A549 (cell line): Measurements from ENCODE around the gene SESN3. TPM values are rescaled to one million over a fixed set of nuclear protein-coding genes. Genes with fewer than 3 reads are reported as not detected.

ENCODE experiments used
- ATAC-seq, 2 experiments: fragments of 200-7000 bp in 1 of 2; fragments of >200 bp in 1 of 2; cut with Nextera tagmentation in 1 of 2; cut with Tn5 transposase in 1 of 2; 3 replicates each; pipeline versions ENCODE4 v1.8.0 to v1.9.1; 2018 to 2020; ENCODE audit warnings: mild to moderate bottlenecking in 1 of 2, moderate library complexity in 1 of 2
- CTCF ChIA-PET: fragments of 300-600 bp; sonication (Branson Sonifier 250); formaldehyde crosslinking; extraction: SDS; loops from one replicate; lab custom pipeline; 2021; ENCODE audit warnings: antibody characterized with exemption, inconsistent platforms; lab: Yijun Ruan, JAX
- POLR2A ChIA-PET: fragments of 350-600 bp; formaldehyde crosslinking; extraction: SDS; loops from one replicate; lab custom pipeline; 2021; ENCODE audit warnings: antibody characterized with exemption, inconsistent platforms; lab: Yijun Ruan, JAX
- DNase-seq, 2 experiments: peaks; one replicate each; pipeline versions ENCODE4 v3.0.0 to v3.0.0-alpha.2; 2011 to 2016; ENCODE audit warnings: low read depth in 1 of 2, low spot score in 1 of 2
- FAIRE-seq: peaks from 2 replicates; lab custom pipeline; 2011; peaks lifted over from hg19 to GRCh38; lab: Jason Lieb, UNC
- H3K27ac ChIP-seq, 2 experiments: fragments of >200 bp; sonication (Bioruptor Twin); formaldehyde crosslinking; 3 replicates each; pipeline ENCODE4 v1.5.1; 2016 to 2017
- H3K4me1 ChIP-seq: fragments of >200 bp; sonication (Bioruptor Twin); formaldehyde crosslinking; 3 replicates; pipeline ENCODE4 v1.6.1; 2016
- H3K4me2 ChIP-seq: fragments of >200 bp; sonication (Bioruptor Twin); formaldehyde crosslinking; 3 replicates; pipeline ENCODE4 v1.6.1; 2016
- H3K4me3 ChIP-seq: fragments of >200 bp; sonication (Bioruptor Twin); formaldehyde crosslinking; 3 replicates; pipeline ENCODE4 v1.5.1; 2016
- H3K9me3 ChIP-seq: fragments of >200 bp; sonication (Bioruptor Twin); formaldehyde crosslinking; 3 replicates; pipeline ENCODE4 v1.6.1; 2016
- ATOH8 ChIP-seq: fragments of 250-450 bp; sonication (Bioruptor Pico); IDR thresholded peaks from 2 replicates; pipeline ENCODE4 v1.5.0; 2020; ENCODE audit warnings: low read depth, mild to moderate bottlenecking, moderate library complexity
- BHLHE40 ChIP-seq: IDR thresholded peaks from 2 replicates; pipeline ENCODE4 v1.6.1; 2012; ENCODE audit warnings: low read depth, low read length, inconsistent platforms
- CHD2 ChIP-seq: fragments of 150-350 bp; IDR thresholded peaks from 2 replicates; pipeline ENCODE4 v1.6.1; 2014; ENCODE audit warnings: low read length; ENCODE audit not compliant: partially characterized antibody
- EHMT2 ChIP-seq: fragments of 200-600 bp; sonication (generic); IDR thresholded peaks from 2 replicates; pipeline ENCODE4 v1.6.1; 2016; ENCODE audit warnings: antibody characterized with exemption, low read depth, mild to moderate bottlenecking, moderate library complexity
- EP300 ChIP-seq, 2 experiments: fragments of >200 bp; sonication (Bioruptor Twin); formaldehyde crosslinking; IDR thresholded peaks; 2 replicates in 1 of 2; 3 replicates in 1 of 2; pipeline ENCODE4 v1.6.1; 2016 to 2017
- FOSB ChIP-seq: fragments of 250-450 bp; sonication (Bioruptor Pico); IDR thresholded peaks from 2 replicates; pipeline ENCODE4 v1.5.0; 2020; ENCODE audit warnings: mild to moderate bottlenecking, moderate library complexity
- FOSL2 ChIP-seq, 2 experiments: fragments of 450-650 bp in 1 of 2; fragments of >200 bp in 1 of 2; sonication (Bioruptor Twin) in 1 of 2; formaldehyde crosslinking; IDR thresholded peaks; 2 replicates each; pipeline versions ENCODE4 v1.5.0 to v1.6.1; 2016 to 2020; ENCODE audit warnings: mild to moderate bottlenecking in 1 of 2, moderate library complexity in 1 of 2
- FOXS1 ChIP-seq: fragments of 250-450 bp; sonication (Bioruptor Pico); IDR thresholded peaks from 2 replicates; pipeline ENCODE4 v1.5.0; 2020; ENCODE audit warnings: mild to moderate bottlenecking, moderate library complexity
- HEYL ChIP-seq: fragments of 250-450 bp; sonication (Bioruptor Pico); IDR thresholded peaks from 2 replicates; pipeline ENCODE4 v1.8.0; 2021; ENCODE audit warnings: mild to moderate bottlenecking, moderate library complexity
- HOXA7 ChIP-seq: fragments of 250-450 bp; sonication (Bioruptor Pico); IDR thresholded peaks from 2 replicates; pipeline ENCODE4 v1.5.0; 2020; ENCODE audit warnings: mild to moderate bottlenecking, moderate library complexity
- HOXB5 ChIP-seq: fragments of 250-450 bp; sonication (Bioruptor Pico); IDR thresholded peaks from 2 replicates; pipeline ENCODE4 v1.5.0; 2020; ENCODE audit warnings: mild to moderate bottlenecking, moderate library complexity
- MAFK ChIP-seq: fragments of 450-650 bp; IDR thresholded peaks from 2 replicates; pipeline ENCODE4 v1.6.1; 2014; ENCODE audit not compliant: partially characterized antibody
- MYC ChIP-seq: IDR thresholded peaks from 2 replicates; pipeline ENCODE4 v1.6.1; 2012; ENCODE audit warnings: mild to moderate bottlenecking, inconsistent platforms, low read length, improper control_type of control experiment, borderline replicate concordance
- NFE2L2 ChIP-seq: fragments of 150-350 bp; conservative IDR thresholded peaks from 2 replicates; pipeline ENCODE4 v1.6.1; 2014; ENCODE audit warnings: low read length
- NPAS2 ChIP-seq: fragments of 250-450 bp; sonication (Bioruptor Pico); IDR thresholded peaks from 2 replicates; pipeline ENCODE4 v1.8.0; 2022; ENCODE audit warnings: mild to moderate bottlenecking, moderate library complexity, borderline replicate concordance
- NR3C1 ChIP-seq: fragments of >200 bp; sonication (Bioruptor Twin); formaldehyde crosslinking; IDR thresholded peaks from 3 replicates; pipeline ENCODE4 v1.6.1; 2017
- PBX3 ChIP-seq: IDR thresholded peaks from 2 replicates; pipeline ENCODE4 v1.6.1; 2012
- RAD21 ChIP-seq, 2 experiments: fragments of >200 bp in 1 of 2; sonication (Bioruptor Twin) in 1 of 2; formaldehyde crosslinking in 1 of 2; IDR thresholded peaks in 1 of 2; conservative IDR thresholded peaks in 1 of 2; 2 replicates in 1 of 2; 3 replicates in 1 of 2; pipeline ENCODE4 v1.6.1; 2012 to 2018; ENCODE audit warnings: inconsistent platforms in 1 of 2
- RCOR1 ChIP-seq: fragments of 150-350 bp; IDR thresholded peaks from 2 replicates; pipeline ENCODE4 v1.6.1; 2014; ENCODE audit warnings: antibody characterized with exemption, low read length, low read depth
- REST ChIP-seq: fragments of 200-600 bp; sonication (generic); IDR thresholded peaks from 2 replicates; pipeline ENCODE4 v1.6.1; 2016; ENCODE audit warnings: antibody characterized with exemption, mild to moderate bottlenecking, moderate library complexity
- SMC3 ChIP-seq: fragments of >200 bp; sonication (Bioruptor Twin); formaldehyde crosslinking; IDR thresholded peaks from 3 replicates; pipeline ENCODE4 v1.6.1; 2018; ENCODE audit warnings: inconsistent platforms
- ZFP36 ChIP-seq: fragments of 450-650 bp; IDR thresholded peaks from 2 replicates; pipeline ENCODE4 v1.6.1; 2014; ENCODE audit warnings: borderline replicate concordance; ENCODE audit not compliant: partially characterized antibody
- ZNF302 ChIP-seq: fragments of 250-450 bp; sonication (Bioruptor Pico); IDR thresholded peaks from 2 replicates; pipeline ENCODE4 v1.9.0; 2021; ENCODE audit warnings: inconsistent platforms, mild to moderate bottlenecking, moderate library complexity
- ZSCAN20 ChIP-seq: fragments of 250-450 bp; sonication (Bioruptor Pico); IDR thresholded peaks from 2 replicates; pipeline ENCODE4 v1.8.0; 2022; ENCODE audit warnings: mild to moderate bottlenecking, moderate library complexity
- WGBS: methylation state at CpG from one replicate; pipeline ENCODE4 v1.1.6; 2017; ENCODE audit errors: missing lambda C conversion rate; 5-methylcytosine and 5-hydroxymethylcytosine counted together
- polyA plus RNA-seq, 4 experiments: library from polyadenylated mRNA; depleted of rRNA in 3 of 4; stranded (reverse); fragments of >200 nt; fragmentation: RNase III in 1 of 4; extraction: RNeasy Plus Mini Kit Qiagen cat#74134 plus additional on column Dnase treatment in 1 of 4; gene quantifications; 2 replicates in 3 of 4; 3 replicates in 1 of 4; pipeline ENCODE4 v1.2.3, GENCODE V29; 2011 to 2017

SESN3 gene
- polyA plus RNA-seq, 2 of the 4 experiments (the other 2 are of a cell fraction): 0.35 to 3.6 TPM

- CTCF ChIA-PET: interaction anchor here (1.2 kb wide), 1 partner anchor 18 kb away, joined by 3 read pairs; no protein-coding TSS in a partner anchor
- H3K27ac ChIP-seq: no peak overlapping the region
- TF ChIP-seq FOSL2 (IDR thresholded peaks at IDR 0.05): no peak
- no peak for TF ChIP-seq FOSL2 (CRISPR knock-in tag; IDR thresholded peaks at IDR 0.05)
- no peak for TF ChIP-seq NR3C1
- TF ChIP-seq FOSB (CRISPR knock-in tag): no peak
- no peak for TF ChIP-seq HEYL
- no peak for TF ChIP-seq CHD2
- TF ChIP-seq EP300 (IDR thresholded peaks at IDR 0.05): no peak
- TF ChIP-seq MYC: no peak
- no peak for TF ChIP-seq SMC3
- no peak for TF ChIP-seq RCOR1
- TF ChIP-seq PBX3: no peak
- TF ChIP-seq NPAS2 (CRISPR knock-in tag): no peak
- no peak for TF ChIP-seq ZSCAN20
- TF ChIP-seq HOXB5 (CRISPR knock-in tag): no peak
- no peak for TF ChIP-seq ZNF302 (CRISPR knock-in tag)
- no peak for TF ChIP-seq FOXS1 (CRISPR knock-in tag)
- no peak for TF ChIP-seq HOXA7
- TF ChIP-seq, all 56 proteins: peak for 0
- no peak for FAIRE-seq
- ATAC-seq: no peak
- Histone ChIP-seq H3K9me3 (no peaks in the 10 kb centered on the region), H3K4me3 (no peak overlapping the region), H3K4me2 (no peak overlapping the region), H3K4me1 (no peaks in the 10 kb centered on the region)
- no peak for DNase-seq
- POLR2A ChIA-PET: no interaction called here
- 58% methylated on average over 6 of the region's 6 CpGs for WGBS
Observed at GRCh38 chr11:95266751-95267374, 35.9 kb upstream of the SESN3 start.

GRCh38 chr11:95264881-95265280 is 33.9 kb upstream of the SESN3 start:
- no peaks in the 10 kb centered on the region for H3K9me3 ChIP-seq
- TF ChIP-seq EHMT2: no peak
- no peak for TF ChIP-seq SMC3
- TF ChIP-seq MAFK: no peak
- no peak for TF ChIP-seq RAD21 (conservative IDR thresholded peaks at IDR 0.05 in 1 of 2, IDR thresholded peaks at IDR 0.05 in 1 of 2)
- no peak for TF ChIP-seq BHLHE40
- TF ChIP-seq CHD2: no peak
- no peak for TF ChIP-seq ZFP36
- TF ChIP-seq REST: no peak
- TF ChIP-seq ATOH8: no peak
- no peak for TF ChIP-seq NFE2L2
- TF ChIP-seq, all 56 proteins: peak for 0
- ATAC-seq: no peak
- no peak overlapping the region for H3K4me2 ChIP-seq
- no peak overlapping the region for H3K4me3 ChIP-seq
- DNase-seq: no peak
- POLR2A ChIA-PET: no interaction called here
- WGBS: 48% methylated on average over 8 of the region's 8 CpGs
- no peak overlapping the region for H3K27ac ChIP-seq
- no peaks in the 10 kb centered on the region for H3K4me1 ChIP-seq
- no peak for FAIRE-seq
- CTCF ChIA-PET: interaction anchor here (0.6 kb wide), 1 partner anchor 323 kb away, joined by 4 read pairs; no protein-coding TSS in a partner anchor
